GM12874 (cell line): ENCODE data around the gene LECT2.

Experiments
- CTCF ChIP-seq: IDR thresholded peaks from 2 replicates; pipeline ENCODE4 v1.5.1; 2011; ENCODE audit warnings: low read depth, mild to moderate bottlenecking, control low read depth, low read length, moderate library complexity; ENCODE audit not compliant: insufficient read depth

The LECT2 gene

GRCh38 chr5:135952683-135953082 lies 2.1 kb downstream of the LECT2 start:
- TF ChIP-seq CTCF, result no peak

GRCh38 chr5:135951807-135952206 lies 3.0 kb downstream of the LECT2 start:
- TF ChIP-seq CTCF, result no peak

- TF ChIP-seq CTCF, result no peak
These were observed 3.5 kb downstream of the LECT2 start for GRCh38 chr5:135951257-135951656.

GRCh38 chr5:135950611-135951010 lies 4.2 kb downstream of the LECT2 start:
- no peak for TF ChIP-seq CTCF

GRCh38 chr5:135944967-135945560 lies 9.7 kb downstream of the LECT2 start:
- peak; percentile 58 for TF ChIP-seq CTCF

GRCh38 chr5:135944564-135944963 lies 10.2 kb downstream of the LECT2 start:
- no peak for TF ChIP-seq CTCF

GRCh38 chr5:135942202-135942771 lies 12.5 kb downstream of the LECT2 start:
- TF ChIP-seq CTCF, result no peak
